ENCODE data around the gene AHDC1. TPM values are rescaled to one million over a fixed set of nuclear protein-coding genes. Genes with fewer than 3 reads are reported as not detected.
A peak's percentile ranks its signal among the peaks of the same experiment; 100 is the strongest.
"Not testable (repeated sequence)": the region's sequence is repeated elsewhere in the genome, so short reads cannot be mapped to it uniquely, and the experiment has no call there.

AHDC1 gene
- total RNA-seq, 2 donors from 2014 or later: 37.6 to 39.1 TPM

DNA sequence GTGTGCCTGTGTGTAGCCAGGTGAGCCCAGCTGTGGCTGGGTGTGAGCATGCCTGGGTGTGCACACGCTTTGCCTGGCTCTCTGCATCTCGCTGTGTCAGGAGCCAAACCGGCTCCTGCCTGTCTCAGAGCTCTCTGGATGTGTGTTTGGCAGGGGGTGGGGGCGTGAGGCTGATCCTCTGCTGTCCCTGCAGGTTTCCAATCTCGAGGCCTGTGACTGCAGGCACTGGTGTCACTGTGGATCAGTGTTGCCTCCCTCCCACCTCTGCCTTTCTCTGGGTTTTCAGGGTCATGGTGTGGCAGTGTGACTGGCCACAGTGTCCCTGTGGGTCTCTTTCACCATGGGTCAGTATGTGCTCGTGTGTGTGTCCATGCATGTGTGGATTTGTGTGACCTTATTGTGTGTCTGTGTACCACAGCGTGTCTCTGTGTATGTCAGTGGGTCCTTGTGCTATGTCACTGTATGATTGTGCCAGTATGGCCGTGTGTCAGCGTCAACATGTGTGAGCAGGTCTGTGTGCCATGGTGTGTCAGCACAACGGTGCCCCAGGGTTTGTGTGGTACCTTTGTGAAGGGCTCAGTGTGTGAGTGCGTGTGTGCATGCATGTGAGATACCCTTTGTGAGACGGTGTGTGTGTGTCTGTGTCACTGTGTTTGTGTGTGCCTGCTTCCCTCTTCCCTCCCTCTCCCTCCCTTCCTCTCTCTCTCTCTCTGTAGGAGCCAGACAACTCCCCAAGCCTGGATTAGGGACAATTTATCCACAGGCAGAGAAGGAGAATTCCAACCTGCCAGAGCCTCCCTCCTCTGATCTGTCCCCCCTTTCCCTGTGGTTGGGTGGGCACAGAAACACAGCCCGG is 43.4 kb downstream of the AHDC1 start:
- no peak for ATAC-seq
- intact Hi-C loops (cut with DNase I): no loop called here
- no peak for DNase-seq

DNA sequence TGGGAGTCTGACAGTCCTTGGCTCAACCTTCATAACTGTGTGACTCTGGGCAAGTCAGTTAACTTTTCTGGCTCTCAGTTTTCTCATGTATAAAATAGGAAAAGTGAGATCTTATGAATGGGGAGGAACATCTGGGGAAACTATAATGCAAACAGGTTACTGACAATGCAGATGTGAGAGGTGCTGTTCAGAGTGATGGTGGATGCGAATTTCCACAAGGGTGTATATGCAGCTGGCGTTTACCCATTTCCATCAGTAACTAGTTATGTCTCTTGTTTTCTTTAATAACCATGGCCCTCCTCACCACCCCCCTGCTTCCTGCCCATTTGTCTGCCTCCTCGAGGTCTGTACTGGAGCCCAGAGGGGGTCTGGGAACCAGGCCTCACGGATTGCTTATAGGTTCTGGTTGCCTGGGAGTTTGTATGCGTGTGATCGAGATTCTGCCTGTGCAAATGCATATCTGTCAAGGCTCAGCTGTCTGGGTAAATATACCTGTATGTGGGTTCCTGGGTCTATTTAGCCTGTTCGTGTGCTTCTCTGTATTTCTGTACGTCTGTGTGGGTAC is 44.4 kb downstream of the AHDC1 start:
- DNase-seq: no peak
- no peak for ATAC-seq
- intact Hi-C loops (cut with DNase I): loop anchor here (5.0 to 10.0 kb wide), 2 partner anchors 43 to 105 kb away; partner anchors contain the start of gene AHDC1 (in 1 of the 2)

DNA sequence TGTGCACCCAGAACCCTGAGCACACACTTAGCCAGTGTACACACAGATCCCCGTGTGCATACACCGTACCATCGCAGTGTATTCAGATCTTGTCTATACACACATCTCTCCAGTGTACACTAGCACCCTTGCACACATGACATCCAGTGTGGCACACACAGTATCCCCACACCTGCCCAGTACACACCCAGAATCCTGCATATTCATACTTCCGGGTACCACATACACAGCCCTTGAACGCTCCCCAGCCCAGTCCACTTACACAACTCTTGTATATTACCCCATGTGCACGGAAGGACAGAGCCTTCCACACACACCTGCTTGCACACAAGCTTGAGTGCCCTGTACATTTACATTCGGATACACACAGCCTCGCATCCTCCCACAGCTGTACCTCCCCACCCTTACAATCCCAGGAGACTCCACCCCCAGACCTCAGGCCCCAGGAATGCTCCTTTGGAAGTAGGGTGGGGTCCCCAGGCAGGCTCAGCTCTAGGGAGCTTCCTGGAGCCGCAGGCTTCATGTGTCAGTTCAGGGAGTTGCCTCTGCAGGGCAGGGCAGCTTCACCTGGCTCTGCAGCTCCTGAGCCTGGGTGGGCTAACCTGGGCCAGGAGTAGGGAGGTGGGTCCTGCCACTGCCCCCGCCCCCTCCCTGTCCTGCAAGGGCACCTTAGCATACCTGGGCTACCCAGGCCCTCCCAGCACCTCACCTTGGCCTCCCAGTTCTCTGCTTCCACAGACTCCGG is 46.2 kb downstream of the AHDC1 start:
- intact Hi-C loops (cut with DNase I): loop anchor here (5.0 to 10.0 kb wide), 2 partner anchors 45 to 107 kb away; partner anchors contain the start of gene AHDC1 (in 1 of the 2)
- no peak for ATAC-seq
- DNase-seq: no peak

DNA sequence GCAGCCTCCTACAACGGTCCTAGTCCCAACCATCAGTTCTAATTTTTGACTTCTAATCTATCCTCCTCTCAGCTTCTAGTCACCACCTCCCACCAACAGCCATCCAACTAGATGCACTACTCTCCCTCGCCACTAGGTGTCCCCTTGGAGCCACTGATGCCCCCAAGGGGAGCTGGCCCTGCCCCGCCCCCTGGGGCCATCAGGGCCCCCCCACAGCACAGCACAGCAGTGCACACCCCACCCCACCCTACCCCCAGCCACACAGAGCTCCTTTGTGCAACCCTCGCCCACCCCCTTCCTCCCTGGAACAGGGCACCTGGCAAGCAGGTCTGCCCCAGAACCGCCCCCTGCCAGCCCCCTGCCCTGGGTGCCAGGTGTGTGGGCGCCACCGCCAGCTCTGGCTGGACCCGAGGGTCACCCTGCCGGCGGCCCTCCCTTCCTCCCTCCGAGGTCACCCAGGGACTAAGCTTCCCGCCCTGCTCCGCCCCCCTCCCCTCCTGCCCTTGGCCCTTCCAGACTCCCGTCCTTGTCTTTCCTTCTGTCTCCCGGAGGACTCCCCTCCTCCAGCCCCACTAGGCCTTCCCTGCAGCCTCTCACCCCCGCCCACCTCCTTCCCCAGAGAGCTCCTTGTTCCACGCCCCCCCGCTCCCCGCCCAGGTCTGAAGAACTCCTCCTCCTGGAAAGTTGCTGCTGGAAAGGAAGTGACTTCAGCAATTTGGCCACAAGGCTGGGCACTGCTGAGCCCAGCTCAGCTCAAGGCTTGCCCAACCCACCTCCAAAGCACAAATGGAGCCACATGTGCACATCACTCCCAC is 47.0 kb downstream of the AHDC1 start:
- intact Hi-C loops (cut with DNase I): loop anchor here (5.0 to 10.0 kb wide), 2 partner anchors 45 to 108 kb away; partner anchors contain the start of gene AHDC1 (in 1 of the 2)
- ATAC-seq (peak; percentile 71 to 79), DNase-seq (peak; percentile 96)

DNA sequence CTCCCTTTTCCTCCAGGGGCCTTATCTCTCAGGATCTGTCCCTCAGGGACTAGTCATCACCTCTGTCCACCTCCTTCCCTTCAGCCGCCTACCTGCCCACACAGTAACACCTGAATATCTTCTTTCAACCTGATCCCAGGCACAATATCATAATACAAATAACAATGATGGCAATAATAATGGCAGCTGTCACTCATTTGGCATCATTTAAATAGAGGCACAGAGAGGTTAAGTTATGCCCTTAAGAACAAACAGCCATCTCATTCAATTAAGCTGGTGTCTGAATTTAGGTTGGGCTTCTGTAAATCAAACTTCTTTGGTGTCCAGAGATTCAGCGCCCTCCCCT is 47.5 kb downstream of the AHDC1 start:
- intact Hi-C loops (cut with DNase I): loop anchor here (5.0 to 10.0 kb wide), 2 partner anchors 46 to 108 kb away; partner anchors contain the start of gene AHDC1 (in 1 of the 2)
- DNase-seq: no peak
- no peak for ATAC-seq

DNA sequence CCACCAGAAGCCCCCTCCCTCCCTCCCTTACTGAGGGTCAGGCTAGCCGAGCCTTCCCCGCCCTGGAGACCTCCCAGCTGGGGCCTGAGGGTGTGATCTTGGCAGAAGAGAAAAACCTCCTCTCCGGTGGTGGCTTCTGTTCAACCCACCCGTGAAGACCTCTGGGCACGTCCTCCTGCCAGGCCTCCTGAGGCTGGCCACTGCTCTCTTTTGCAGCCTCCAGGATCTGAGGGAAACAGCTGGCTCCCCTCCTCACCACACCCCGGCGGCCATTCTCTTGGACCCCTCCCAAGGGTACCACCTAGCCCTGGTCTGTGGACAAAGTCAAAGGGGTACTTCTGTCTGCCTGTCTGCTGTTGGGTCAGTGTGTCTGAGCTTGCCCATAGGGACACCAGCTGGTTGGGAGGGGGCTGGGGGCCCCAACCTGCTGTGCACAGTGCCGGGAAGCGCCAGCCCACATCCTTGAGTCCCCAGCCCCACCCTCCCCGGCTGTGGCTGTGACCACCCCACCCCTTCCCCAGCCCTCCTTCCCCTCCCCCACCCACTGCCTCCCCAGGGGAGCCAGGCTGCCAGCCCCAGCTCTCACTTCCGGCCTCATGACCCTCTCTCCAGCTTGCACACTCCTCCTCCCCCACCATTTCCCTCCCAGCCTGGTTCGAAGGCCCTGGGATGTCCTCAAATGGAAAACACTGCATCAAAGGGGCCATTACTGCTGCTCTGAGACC is 48.1 kb downstream of the AHDC1 start:
- peak; percentile 72 for DNase-seq
- peak; percentile 24 to 25 for ATAC-seq
- intact Hi-C loops (cut with DNase I): loop anchor here (5.0 to 10.0 kb wide), 2 partner anchors 46 to 109 kb away; partner anchors contain the start of gene AHDC1 (in 1 of the 2)

DNA sequence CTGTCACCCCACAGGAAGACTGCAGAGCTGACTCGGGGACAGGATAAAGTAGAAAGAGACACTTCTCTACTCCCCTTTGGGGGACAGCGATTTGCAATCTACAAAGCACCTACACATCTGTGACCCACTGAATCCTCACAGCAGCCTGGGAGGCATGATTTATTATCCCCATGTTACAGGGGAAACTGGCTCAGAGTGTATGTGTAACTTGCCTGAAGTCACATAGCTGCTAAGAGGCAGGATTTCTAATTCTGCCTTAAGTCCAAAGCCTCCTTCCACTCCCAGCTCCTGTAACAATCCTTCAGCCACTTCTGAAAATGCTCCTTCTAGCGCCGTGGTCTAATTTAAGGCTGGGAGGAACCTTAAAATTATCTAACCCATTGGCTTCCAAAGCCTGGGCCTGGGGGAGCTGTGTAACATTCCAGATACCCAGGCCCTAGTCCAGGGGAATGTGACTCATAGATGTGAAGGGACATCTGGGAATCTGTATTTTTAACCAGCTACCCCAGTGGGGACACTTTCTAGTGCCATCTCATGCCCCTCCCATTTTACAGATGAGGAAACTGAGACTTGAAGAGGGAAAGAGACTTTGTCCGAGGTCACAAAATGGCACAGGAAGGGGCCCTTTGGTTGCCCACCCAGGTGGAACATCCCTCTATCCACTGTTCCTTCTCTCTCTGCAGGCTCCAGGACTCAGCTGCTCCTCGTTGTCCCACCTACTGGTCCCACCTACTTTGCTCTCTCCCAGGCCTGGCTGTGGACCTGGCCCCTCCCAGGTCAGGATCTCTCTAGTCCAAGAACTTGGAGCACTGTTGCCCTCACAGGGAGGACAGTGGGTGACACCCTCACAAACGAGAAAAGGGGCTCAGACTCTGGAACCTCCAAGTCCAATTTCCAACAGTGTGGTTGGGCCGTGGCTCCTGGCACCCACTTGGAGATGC is 48.9 kb downstream of the AHDC1 start:
- DNase-seq (peak; percentile 71), ATAC-seq (peak in 1 of 2 donors; percentile 35)
- intact Hi-C loops (cut with DNase I): loop anchor here (5.0 to 10.0 kb wide), 2 partner anchors 47 to 110 kb away; partner anchors contain the start of gene AHDC1 (in 1 of the 2)

DNA sequence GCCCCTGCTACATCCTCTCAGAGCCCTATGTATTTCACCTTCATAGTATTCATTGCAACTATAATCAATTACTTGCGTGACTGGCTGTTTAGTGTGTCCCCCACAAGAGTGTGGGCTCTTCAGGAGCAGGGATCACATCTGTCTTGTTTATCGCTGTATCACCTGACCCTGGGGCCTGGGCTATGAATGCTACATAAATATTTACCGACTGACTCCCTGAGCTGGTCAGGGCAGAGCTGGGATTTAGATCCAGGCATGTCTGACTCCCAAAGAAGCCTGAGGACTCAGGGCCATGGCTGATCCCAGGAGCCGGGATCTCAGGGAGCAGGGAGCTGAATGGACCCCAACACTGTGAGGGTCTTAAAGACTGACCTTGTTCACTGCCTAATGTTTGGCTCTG is 49.7 kb downstream of the AHDC1 start:
- intact Hi-C loops (cut with DNase I): loop anchor here in 1 of 2 donors (10.0 kb wide), 1 partner anchor 111 kb away; no protein-coding TSS in a partner anchor
- no peak for DNase-seq
- ATAC-seq: no peak

DNA sequence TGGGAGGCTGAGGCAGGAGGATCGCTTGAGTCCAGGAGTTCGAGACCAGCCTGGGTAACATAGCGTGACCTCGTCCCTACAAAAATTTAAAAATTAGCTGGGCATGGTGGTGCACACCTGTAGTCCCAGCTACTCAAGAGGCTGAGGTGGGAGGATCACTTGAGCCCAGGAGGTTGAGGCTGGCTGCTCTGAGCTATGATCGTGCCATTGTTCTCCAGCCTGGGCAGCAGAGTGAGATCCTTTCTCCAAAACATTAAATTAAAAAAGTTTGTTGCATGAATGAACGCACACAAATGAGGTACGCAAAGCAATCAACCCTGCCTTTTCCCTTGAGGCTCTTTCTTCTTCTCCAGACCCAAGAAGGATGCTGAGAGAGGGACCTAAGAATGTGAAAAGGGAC is 50.1 kb downstream of the AHDC1 start:
- intact Hi-C loops (cut with DNase I): loop anchor here in 1 of 2 donors (10.0 kb wide), 1 partner anchor 111 kb away; no protein-coding TSS in a partner anchor
- not testable (repeated sequence) for ATAC-seq, DNase-seq

DNA sequence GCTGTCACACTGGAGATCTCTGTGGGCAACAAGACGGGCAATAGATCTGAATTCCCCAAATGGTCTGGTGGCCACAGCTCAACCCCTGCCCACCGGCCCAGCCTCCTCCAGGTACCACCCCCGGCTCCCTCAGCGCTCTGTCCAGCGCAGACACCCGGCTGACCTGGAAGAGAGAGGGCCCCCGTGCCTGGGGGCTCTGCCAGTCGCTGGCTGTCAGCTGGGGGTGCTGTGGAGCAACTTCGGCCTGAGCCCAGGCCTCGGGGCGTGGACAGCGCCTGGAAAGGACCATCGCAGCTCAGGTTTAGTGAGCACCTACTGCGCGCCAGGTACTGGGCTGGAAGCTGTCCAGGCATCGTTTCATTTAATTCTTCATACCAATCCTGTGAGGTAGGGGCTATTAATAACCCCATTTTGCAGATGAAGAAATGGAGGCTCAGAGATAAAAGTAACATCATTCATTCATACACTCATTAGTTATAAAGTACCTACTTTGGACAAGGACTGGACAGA is 51.0 kb downstream of the AHDC1 start:
- DNase-seq (no peak), ATAC-seq (no peak)
- intact Hi-C loops (cut with DNase I): loop anchor here in 1 of 2 donors (10.0 kb wide), 1 partner anchor 112 kb away; no protein-coding TSS in a partner anchor

DNA sequence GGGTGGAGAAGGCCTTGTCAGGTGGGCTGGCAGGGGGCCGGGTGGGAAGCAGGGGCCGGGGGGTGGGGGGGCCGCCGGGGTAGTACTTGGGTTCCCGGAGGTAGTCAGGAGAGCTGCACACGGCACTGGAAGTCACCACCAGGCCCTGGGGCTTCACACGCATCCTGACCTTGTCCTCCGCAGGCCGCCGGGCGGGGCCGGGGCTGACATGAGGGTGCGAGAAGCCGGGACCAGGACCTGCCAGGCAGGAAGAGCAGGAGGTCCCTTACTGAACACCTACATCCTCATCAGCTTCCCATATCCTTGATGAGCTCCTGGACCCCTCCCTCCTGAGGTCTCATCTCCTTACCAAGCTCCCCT is 52.0 kb downstream of the AHDC1 start:
- intact Hi-C loops (cut with DNase I): loop anchor here in 1 of 2 donors (10.0 kb wide), 1 partner anchor 113 kb away; no protein-coding TSS in a partner anchor
- ATAC-seq: no peak
- no peak for DNase-seq

DNA sequence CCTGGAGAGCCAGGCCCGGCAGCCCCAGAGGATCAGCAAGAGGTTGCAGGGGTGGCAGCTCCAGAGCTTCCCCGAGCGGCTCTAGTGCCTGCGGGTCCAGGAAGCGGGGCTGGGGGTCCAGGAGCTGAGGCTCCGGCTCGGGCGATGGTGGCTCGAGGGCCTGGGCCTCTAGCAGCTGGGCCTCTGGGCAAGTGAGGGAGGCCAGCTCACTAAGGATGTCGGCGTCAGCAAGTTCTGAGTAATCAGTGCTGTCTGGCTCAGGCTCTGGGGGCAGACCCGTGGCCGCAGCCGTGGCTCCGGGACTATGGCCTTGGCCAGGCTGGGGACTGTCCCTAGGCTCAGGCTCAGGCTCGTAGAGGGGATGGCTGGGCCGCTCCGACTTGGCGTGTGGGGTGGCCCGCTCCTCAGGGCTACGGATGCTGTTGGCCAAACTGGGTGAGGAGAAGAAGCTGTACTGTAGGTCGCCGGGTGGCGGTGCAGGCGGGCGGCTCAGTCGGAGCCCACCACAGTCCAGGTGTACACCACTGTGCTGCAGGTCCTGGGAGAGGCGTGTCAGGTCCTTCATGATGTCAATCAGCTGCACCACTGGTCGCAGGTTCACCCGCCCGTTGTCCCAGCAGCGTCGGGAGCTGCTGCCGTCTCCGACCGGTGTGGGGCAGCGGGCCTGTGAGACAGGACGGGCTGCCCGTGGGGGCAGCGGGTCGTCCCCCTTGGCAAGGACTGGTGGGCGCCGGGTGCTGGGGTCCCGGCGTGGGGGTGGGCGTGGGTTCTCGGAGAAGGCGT is 52.6 kb downstream of the AHDC1 start:
- DNase-seq: no peak
- intact Hi-C loops (cut with DNase I): loop anchor here in 1 of 2 donors (10.0 kb wide), 1 partner anchor 113 kb away; no protein-coding TSS in a partner anchor

DNA sequence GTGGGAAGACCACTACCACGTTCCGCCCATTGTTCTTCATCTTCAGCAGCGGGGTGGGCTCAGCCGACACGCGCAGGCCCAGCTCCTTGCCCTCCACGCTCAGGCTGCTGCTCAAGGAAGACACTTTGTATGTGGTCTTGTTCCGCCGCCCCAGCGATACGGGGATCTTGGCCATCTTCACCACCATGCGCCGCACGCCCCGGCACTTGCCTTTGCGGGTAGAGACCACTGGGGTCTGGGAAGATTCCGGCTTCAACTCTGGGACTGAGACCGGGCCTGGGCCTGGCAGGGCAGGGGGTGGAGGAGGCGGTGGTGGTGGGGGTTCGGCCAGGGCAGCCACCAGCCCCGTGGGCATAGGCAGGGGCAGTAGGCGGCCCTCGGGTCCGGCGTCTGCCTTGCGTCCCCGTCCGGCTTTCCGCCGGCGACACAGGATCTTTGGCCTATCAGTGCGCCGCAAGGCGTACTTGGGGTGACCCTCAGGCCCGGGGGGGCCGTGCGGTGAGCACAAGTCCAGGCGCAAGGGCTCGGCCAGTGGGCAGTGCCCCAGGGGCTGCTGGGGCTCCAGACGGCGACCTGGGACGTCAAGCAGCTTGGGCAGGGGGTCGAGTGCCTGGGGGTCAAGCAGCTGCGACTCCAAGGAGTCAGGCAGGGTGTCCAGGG is 53.3 kb downstream of the AHDC1 start:
- intact Hi-C loops (cut with DNase I): loop anchor here in 1 of 2 donors (10.0 kb wide), 1 partner anchor 114 kb away; no protein-coding TSS in a partner anchor
- DNase-seq: no peak
- ATAC-seq: no peak

More for the DNA sequence above, 52.6 kb downstream of the AHDC1 start:
- ATAC-seq: no peak

DNA sequence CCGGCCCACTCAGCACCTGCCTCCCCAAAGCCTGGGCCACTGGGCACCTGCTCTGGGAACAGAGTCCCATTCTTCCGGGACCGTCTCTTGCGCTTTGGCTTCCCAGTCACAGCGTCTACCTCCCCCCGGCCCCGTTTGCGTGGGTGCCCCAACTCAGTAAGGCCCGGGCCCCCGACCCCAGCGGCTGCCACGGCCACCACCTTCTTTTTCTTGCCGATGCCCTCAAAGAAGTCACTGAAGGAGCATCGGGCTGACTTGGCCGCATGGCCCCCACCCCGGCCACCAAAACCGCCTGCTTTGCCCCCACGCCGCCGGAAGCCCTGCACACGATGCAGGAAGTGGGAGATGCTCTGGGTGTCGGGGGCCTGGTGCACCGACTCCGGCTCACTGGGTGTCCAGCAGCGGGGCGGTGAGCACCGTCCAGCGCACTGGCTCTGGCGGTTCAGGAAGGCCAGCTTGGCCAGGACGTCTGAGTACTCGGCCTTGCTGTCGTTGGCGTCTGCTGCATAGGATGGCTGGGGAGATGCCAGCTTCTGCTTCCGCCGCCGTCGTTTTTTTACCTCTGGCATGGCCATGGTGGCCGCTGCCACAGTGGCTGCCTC is 54.0 kb downstream of the AHDC1 start:
- ATAC-seq (no peak), DNase-seq (no peak)
- intact Hi-C loops (cut with DNase I): loop anchor here in 1 of 2 donors (10.0 kb wide), 1 partner anchor 115 kb away; no protein-coding TSS in a partner anchor

Measured in left cardiac atrium (tissue), 4 donors.